H7 (cell line): ENCODE measurements around the gene DDX25. TPM values are rescaled to one million over a fixed set of nuclear protein-coding genes. Genes with fewer than 3 reads are reported as not detected.
"Not testable (repeated sequence)": the region's sequence is repeated elsewhere in the genome, so short reads cannot be mapped to it uniquely, and the experiment has no call there.

Experiments used
- DNase-seq: peaks from one replicate; pipeline ENCODE4 v3.0.0; 2012
- H3K27me3 ChIP-seq: 2 replicates; pipeline ENCODE4 v1.6.0; 2011; ENCODE audit warnings: mild to moderate bottlenecking, low read length; ENCODE audit not compliant: control insufficient read depth, insufficient read depth
- H3K36me3 ChIP-seq: replicated peaks from 2 replicates; pipeline ENCODE4 v1.5.1; 2011; ENCODE audit warnings: low read length; ENCODE audit not compliant: control insufficient read depth, insufficient read depth
- H3K4me3 ChIP-seq: 2 replicates; pipeline ENCODE4 v1.5.1; 2011; ENCODE audit warnings: low read depth, mild to moderate bottlenecking, control low read depth, low read length, moderate library complexity; ENCODE audit not compliant: insufficient read depth
- total RNA-seq: library from RNA; depleted of rRNA; stranded (reverse); fragments of >200 nt; shearing (Covaris generic); gene quantifications from 2 replicates; pipeline ENCODE4 v1.2.3, GENCODE V29; 2014

The DDX25 gene
- total RNA-seq, 1 experiment from 2014 or later: 6.7 TPM

GRCh38 chr11:125890447-125891100 lies 13.7 kb upstream of the DDX25 start:
- no peak for DNase-seq
- Histone ChIP-seq H3K36me3 (peaks cover 5% of the 10 kb centered on the region; the same call in 1 of the 2 replicates), H3K27me3 (peaks cover 3% of the 10 kb centered on the region; the same call in 1 of the 2 replicates), H3K4me3 (no peak overlapping the region)

- no peak overlapping the region for H3K4me3 ChIP-seq
- no peak for DNase-seq
- H3K36me3 ChIP-seq: peaks cover 5% of the 10 kb centered on the region; the same call in 1 of the 2 replicates
- H3K27me3 ChIP-seq: no peaks in the 10 kb centered on the region; the same call in 1 of the 2 replicates
These were observed 12.2 kb upstream of the DDX25 start for GRCh38 chr11:125892071-125892470.

GRCh38 chr11:125892994-125893393 lies 11.3 kb upstream of the DDX25 start:
- no peak overlapping the region for H3K4me3 ChIP-seq
- DNase-seq: no peak
- H3K36me3 ChIP-seq: peaks cover 5% of the 10 kb centered on the region; the same call in 1 of the 2 replicates

GRCh38 chr11:125901872-125902271 lies 2.4 kb upstream of the DDX25 start:
- Histone ChIP-seq H3K4me3 (no peak overlapping the region), H3K36me3 (peaks cover 4% of the 10 kb centered on the region; the same call in 1 of the 2 replicates), H3K27me3 (peaks cover 15% of the 10 kb centered on the region)
- DNase-seq: no peak

More at GRCh38 chr11:125892994-125893393, 11.3 kb upstream of the DDX25 start:
- H3K27me3 ChIP-seq: no peaks in the 10 kb centered on the region

- H3K4me3 ChIP-seq: peak overlapping the region; percentile 62
- no peak for DNase-seq
- peaks cover 4% of the 10 kb centered on the region; the same call in 1 of the 2 replicates for H3K36me3 ChIP-seq
- H3K27me3 ChIP-seq: peaks cover 15% of the 10 kb centered on the region
These were observed 1.9 kb upstream of the DDX25 start for GRCh38 chr11:125902277-125902926.

- Histone ChIP-seq H3K36me3 (peaks cover 4% of the 10 kb centered on the region; the same call in 1 of the 2 replicates), H3K27me3 (peaks cover 15% of the 10 kb centered on the region), H3K4me3 (peak within 1 kb of the TSS; percentile 62)
- peak; percentile 92 for DNase-seq
These were observed 1.2 kb upstream of the DDX25 start, which contains the start of gene PUS3 for GRCh38 chr11:125902927-125903710. Gene PUS3, minus strand, starts transcription at chr11:125903206. Its CDS starts 6,922 bp downstream, at chr11:125896284.

- H3K4me3 ChIP-seq: peak overlapping the region; percentile 52
- DNase-seq: no peak
- H3K27me3 ChIP-seq: peaks cover 15% of the 10 kb centered on the region
- H3K36me3 ChIP-seq: 0 out of 2 replicates have a peak, but pooled peaks cover 4% of the 10 kb centered on the region
These were observed 370 bp downstream of the DDX25 start for GRCh38 chr11:125904678-125905077.

- Histone ChIP-seq H3K4me3 (no peak overlapping the region), H3K27me3 (no peaks in the 10 kb centered on the region; the same call in 1 of the 2 replicates), H3K36me3 (no peaks in the 10 kb centered on the region)
- DNase-seq: no peak
These were observed 6.0 kb downstream of the DDX25 start for GRCh38 chr11:125910226-125910849.

GRCh38 chr11:125914601-125915000 lies 10.3 kb downstream of the DDX25 start:
- not testable (repeated sequence) for DNase-seq, H3K36me3 ChIP-seq, H3K4me3 ChIP-seq, H3K27me3 ChIP-seq

- H3K4me3 ChIP-seq: no peak overlapping the region
- H3K27me3 ChIP-seq: no peaks in the 10 kb centered on the region
- H3K36me3 ChIP-seq: no peaks in the 10 kb centered on the region
- no peak for DNase-seq
These were observed 12.5 kb downstream of the DDX25 start for GRCh38 chr11:125916683-125917347.

GRCh38 chr11:125918140-125918840 lies 14.0 kb downstream of the DDX25 start:
- DNase-seq: peak; percentile 58
- H3K4me3 ChIP-seq: no peak overlapping the region
- H3K36me3 ChIP-seq: no peaks in the 10 kb centered on the region; the same call in 1 of the 2 replicates
- no peaks in the 10 kb centered on the region for H3K27me3 ChIP-seq

GRCh38 chr11:125921042-125921441 lies 16.7 kb downstream of the DDX25 start:
- no peaks in the 10 kb centered on the region; the same call in 1 of the 2 replicates for H3K36me3 ChIP-seq
- no peak overlapping the region for H3K4me3 ChIP-seq
- DNase-seq: no peak
- no peaks in the 10 kb centered on the region for H3K27me3 ChIP-seq

GRCh38 chr11:125922156-125922555 lies 17.8 kb downstream of the DDX25 start:
- H3K27me3 ChIP-seq: no peaks in the 10 kb centered on the region
- DNase-seq: no peak
- H3K4me3 ChIP-seq: no peak overlapping the region
- no peaks in the 10 kb centered on the region; the same call in 1 of the 2 replicates for H3K36me3 ChIP-seq
